UCSD-AML1 (cell line): ENCODE results near the gene CHST2.

Experiments used
- DNase-seq: peaks from one replicate; lab custom pipeline; 2025; ENCODE audit not compliant: unreplicated experiment; lab: John Stamatoyannopoulos, UW

Gene CHST2

GRCh38 chr3:143098032-143098764 lies 21.4 kb upstream of the CHST2 start:
- no peak for DNase-seq

GRCh38 chr3:143099210-143099609 lies 20.4 kb upstream of the CHST2 start:
- no peak for DNase-seq

GRCh38 chr3:143099690-143100089 lies 19.9 kb upstream of the CHST2 start:
- DNase-seq, result no peak

- no peak for DNase-seq
These were observed 19.1 kb upstream of the CHST2 start for GRCh38 chr3:143100451-143100850.

DNA sequence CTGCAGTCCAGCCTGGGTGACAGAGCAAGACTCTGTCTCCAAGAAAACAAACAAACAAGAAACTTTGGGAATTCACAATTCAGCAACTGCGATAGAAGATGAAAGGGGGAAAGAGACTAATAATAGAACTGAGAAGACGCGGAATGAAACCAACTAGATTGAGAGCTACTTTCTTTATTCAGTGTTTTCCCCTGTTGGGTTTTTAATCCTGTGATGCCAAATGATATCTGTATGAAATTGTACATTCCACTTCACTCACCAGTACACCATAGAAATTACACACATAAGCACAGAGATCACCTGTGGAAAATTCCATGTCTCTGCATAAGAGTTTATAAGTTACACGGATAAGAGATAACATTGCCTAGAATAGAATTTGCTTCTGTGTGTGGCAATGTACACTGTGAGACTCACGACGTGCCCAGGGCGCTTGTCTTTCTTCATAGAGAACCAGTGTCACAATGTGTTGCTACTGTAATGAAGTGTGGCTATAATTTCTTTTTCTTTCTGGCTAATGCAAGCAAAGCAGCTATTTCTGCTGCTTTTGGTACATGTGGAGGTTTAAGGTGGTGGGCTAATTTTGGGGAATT lies 17.7 kb upstream of the CHST2 start:
- DNase-seq, result no peak

- no peak for DNase-seq
These were observed 15.9 kb upstream of the CHST2 start for GRCh38 chr3:143103652-143104051.

DNA sequence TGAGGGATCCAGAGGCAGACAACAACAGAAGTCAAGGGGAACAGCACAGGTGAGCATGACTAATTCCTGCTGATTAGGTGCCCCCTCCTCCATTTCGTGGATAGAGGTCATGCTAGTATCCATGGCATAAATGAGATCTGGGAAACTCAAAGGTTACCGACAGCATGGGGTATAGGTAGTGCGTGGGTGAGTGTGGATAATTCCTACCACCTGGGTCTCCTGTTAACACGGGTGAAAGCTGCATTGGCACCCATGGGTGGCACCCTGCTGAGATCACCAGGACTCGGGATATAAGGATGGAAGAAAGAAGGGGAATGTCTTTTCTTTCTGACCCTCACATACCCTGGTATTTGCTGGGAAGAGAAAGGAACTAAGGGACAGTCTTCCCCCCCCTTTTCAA lies 14.4 kb upstream of the CHST2 start:
- no peak for DNase-seq

DNA sequence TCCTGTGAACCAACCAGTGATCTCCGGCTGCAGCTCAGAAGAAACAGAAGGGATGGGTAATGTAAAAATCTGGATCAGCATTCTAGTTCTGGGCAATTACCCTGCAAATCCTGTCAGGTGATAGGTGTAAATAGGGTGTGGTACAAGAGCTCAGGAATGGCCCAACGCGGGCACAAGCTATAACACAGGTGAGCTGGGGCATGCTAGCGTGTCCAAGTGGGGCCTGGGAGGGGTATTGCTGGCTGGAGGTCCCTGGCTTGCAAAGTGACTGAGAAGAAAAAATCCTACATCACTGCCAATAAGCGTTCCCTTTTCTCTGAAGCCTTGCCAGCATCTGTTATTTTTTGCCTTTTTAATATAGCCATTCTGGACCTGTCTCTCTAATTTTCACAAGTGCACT lies 9.7 kb upstream of the CHST2 start:
- DNase-seq, result no peak

GRCh38 chr3:143110371-143110770 lies 9.2 kb upstream of the CHST2 start:
- no peak for DNase-seq

DNA sequence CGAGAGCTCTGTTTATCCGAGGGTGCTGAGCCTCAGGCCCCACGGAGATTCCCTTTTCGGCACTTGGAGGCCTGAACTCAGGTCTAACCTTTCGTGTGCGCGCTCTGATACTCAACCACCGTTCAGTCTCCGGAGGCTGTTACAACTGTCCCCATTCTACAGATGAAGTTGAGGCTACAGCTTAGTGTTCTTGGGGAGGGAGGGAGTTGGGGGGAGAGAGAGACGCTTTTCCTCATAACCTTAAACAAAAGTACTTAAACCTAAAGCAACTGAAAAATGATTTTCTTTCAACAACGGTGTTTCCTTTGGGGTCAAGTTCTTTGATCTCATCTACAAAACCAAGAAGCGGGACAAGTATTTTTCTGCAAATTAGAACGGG lies 952 bp upstream of the CHST2 start:
- no peak for DNase-seq

DNA sequence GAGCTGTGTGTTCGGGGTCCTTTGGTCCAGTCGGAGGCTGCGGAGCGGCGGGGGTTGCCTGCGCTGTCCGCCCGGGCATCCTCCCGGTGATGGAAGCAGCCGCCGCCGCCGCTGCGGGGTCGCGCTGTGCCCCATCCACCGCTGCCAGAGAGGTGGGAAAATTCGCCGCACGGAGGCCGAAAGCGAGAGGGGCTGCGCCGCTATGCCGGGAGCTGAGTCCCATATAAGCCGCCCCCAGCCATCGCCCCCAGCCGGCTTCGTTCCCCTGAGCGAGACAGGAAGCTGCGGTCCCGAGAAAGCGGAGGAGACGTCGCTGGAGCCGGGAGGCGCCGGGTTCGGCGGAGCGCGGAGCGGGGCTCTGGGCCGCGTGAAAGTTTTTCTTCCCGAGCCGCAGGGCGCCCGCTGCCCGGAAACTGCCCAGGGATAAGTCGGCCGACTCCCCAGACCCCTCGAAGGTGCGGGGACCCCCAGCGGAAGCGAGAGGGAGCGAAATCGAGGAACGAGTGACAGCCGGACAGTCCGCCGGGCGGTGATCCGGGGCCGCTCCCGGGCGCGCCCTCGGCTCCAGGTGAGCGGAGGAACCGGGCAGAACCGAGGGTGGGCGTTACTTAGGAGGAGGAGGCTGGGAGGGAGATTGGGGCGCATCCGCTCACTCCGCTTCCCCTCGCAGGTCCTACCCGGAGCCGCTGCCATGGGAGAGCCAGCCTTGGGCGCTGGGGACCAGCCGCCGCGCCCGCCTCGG lies 574 bp downstream of the CHST2 start:
- DNase-seq, result peak; percentile 39

- no peak for DNase-seq
These were observed 1.2 kb downstream of the CHST2 start for GRCh38 chr3:143120716-143121240.

- no peak for DNase-seq
These were observed 1.9 kb downstream of the CHST2 start for GRCh38 chr3:143121241-143122088.

- no peak for DNase-seq
These were observed 2.5 kb downstream of the CHST2 start for GRCh38 chr3:143122089-143122430.

- no peak for DNase-seq
These were observed 3.2 kb downstream of the CHST2 start for GRCh38 chr3:143122608-143123352.

DNA sequence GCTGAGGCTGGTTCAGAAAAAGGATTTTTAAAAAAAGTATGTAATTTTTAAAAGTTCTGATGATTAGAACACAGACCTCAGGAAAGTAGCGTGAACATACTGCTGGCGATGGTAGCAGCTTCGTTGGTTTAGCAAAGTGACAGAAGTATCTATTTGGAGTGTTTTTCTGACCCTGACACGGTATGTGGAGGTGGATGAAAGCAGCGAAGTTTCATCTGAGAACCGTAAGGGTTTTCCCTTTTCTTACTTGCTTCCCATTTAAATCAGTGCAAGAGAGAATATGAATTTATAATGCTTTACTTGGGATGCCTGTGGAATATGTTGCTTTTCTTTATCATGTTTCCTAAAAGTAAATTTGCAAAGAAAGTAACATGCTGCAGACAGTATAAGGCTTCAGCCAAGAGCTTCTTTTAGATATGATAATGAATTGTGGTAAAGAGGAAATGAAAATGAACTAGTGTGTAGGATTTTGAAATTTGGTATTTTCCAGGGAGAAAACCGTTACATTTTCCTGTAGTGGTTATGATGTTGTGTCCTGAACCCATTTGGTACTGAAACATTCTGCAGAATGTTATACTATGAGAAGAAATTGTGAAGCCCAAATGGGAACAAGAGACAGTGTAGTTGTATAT lies 3.9 kb downstream of the CHST2 start:
- no peak for DNase-seq

GRCh38 chr3:143124601-143125520 lies 5.3 kb downstream of the CHST2 start:
- DNase-seq, result no peak

- DNase-seq, result no peak
These were observed 8.2 kb downstream of the CHST2 start for GRCh38 chr3:143127801-143128200.
